GM21390 (cell line): ENCODE measurements around the gene ZNF423.
A peak's percentile ranks its signal among the peaks of the same experiment; 100 is the strongest.

Experiments
- ATAC-seq: cut with Tn5 transposase; IDR thresholded peaks from one replicate; pipeline ENCODE4 v1.9.1; 2021; ENCODE audit not compliant: unreplicated experiment

The ZNF423 gene

DNA sequence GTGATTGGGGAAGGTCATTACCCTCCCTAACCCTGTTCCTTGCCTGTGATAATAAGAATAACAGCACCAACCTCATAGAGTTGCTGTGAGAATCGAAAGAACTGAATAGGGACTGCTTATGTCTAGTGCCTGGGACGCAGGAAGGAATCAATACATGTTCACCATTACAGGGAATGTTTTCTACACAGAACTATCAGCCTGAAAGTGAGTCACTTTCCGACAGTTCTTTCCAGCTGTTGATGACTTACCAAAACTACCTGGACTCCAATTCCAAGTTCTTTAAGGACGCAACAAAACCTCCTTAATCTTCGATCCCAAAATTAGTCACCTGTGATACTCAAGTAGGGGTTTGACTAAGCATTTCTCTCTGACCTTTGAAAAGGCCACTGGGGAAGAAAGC is 29.4 kb downstream of the ZNF423 start:
- no peak for ATAC-seq

DNA sequence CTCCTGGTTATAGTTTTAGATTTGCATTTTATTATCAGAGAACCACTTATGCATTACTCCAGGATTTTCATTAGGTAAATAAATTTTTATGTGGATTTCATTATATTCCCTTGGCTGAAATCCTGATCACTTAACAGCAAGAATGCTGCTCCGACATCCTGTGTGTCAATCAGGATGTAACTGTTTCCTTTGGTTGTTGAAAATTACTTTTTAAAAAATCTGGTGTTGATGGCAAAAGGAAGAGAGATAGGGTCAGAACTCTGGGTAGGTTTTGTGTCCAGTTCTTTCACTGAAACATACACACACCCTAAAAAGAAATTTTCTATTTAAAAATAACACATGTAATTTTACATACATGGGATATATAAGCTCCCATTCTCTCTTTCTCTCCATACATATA is 30.9 kb downstream of the ZNF423 start:
- ATAC-seq = no peak

DNA sequence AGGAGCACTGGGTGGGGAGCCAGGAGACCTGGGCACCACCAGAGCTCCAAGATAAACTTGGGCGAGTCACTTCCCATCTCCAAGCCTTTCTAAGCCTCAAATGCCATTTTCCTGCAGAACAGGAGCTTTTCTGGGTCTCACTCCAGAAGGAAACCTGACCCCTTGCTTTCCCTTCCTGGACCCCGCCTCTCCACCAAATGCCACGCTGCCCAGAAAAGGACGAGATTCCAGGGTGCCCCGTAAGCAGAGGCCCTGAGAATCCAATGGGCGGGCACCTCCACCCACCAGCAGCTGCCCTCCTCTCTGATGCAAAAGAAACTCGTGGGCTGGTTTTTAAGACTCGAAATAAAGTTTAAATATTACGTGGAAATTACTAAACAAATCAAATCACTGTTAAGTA is 31.3 kb downstream of the ZNF423 start:
- no peak for ATAC-seq

DNA sequence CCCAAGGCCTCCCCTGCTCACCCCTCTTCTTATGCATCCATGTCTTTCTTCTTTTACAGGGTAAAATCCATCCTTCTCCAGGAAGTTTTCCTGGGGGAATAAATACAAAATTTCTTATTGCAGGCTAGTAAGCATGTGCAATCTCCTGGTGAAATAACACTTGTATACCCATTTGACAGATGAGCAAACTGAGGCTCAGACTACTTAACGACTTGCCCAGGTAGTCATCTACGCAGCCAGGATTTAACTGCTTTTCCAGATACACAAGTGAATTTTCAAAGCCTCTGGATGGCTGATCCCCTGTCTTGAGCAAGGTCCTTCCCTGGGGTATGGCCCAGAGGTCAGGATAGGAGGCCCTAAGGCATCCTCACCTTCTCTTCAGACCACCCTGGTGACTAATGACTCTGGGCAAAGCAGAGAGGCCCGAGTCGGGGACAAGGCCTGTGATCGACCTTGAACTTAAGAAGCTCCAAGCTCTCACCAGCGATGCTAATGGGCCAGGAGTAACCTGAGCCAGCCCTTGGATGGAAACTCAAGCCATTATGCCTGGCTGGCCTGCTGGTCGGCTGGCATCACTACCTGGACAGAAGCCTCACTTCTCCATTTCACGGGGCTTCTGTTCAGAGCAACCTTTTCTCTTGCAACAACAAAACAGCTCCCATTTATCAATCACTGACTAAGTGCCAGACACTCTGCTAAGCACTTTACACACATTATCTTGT is 33.1 kb downstream of the ZNF423 start:
- no peak for ATAC-seq

DNA sequence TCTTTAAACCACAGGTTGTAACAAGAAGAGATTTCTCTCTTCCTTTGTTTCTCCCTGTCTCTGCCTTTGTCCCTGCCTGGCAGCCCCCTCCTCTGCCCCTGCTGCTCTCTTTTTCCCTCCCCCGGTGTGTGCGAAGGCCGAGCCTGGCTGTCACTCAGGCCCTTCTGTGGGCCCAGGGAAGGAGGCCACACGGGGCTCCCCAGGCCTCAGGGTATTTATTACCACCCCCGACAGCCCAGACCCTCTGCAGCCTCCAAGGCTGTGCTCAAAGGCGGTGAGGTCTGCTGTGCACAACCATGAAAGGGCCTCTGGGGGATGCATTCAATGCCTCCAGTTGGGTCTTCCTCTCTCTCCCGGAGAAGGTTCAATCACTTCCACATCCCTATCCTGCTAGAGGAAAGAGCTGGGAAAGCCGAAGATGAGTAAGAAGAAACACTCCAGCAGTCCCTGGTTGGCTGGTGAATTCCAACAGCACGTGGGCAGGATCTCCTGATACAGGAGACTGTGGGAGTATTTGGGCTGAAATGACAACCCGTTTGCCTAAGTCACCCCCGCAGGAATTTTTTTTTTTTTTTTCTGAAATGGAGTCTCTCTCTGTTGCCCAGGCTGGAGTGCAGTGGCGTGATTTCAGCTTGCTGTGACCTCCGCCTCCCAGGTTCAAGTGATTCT is 34.2 kb downstream of the ZNF423 start:
- ATAC-seq = no peak

DNA sequence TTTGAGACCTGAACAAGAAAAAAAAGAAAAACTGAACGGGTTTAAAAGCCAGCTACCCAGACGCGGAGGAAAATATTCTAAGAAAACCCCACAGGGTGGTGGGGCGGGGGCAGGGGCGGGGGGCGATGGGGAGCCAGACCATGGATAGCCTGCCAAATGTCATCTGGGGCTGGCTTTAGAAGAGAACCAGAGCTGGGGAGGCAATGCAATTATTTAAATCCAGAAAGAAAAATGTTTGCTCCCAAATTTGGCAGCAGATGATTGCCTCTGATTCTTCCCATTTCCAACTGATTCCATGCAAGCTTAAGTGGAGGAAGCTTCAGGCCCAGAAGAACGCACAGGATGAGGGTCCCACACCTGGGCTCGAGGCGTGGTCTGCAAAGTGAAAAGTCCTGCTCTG is 34.8 kb downstream of the ZNF423 start:
- no peak for ATAC-seq

DNA sequence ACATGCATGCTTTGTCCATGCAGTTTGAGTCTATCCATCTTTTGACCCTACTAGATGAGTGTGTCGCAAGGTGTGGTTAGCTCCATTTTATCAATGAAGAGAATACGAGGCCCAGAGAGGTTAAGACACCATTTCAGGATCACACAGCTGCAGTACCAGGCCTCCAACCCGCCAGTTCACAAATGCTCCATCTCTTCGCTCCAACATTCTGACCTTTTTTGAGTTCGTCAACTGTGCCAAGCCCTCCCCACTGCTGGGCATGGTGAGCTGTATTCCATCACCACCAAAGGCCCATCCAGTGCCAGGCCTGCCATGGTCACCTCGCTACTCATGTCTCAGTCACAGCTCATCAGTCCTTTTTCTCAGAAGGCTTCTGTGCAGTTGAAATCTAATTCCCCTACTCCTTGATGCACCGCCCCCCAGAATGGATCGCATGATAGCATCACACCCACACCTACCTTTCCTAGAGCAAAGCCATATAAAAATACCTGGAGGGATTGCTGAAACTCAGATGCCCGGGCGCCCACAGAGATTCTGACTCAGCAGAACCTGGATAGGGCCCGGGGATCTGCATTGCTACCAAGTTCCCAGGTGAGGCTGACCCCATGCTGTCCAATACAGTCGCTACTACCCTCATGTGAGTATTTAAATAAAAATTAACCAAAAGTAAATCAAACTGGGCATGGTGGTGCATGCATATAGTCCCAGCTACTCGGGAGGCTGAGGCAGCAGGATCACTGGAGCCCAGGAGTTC is 38.0 kb downstream of the ZNF423 start:
- no peak for ATAC-seq

DNA sequence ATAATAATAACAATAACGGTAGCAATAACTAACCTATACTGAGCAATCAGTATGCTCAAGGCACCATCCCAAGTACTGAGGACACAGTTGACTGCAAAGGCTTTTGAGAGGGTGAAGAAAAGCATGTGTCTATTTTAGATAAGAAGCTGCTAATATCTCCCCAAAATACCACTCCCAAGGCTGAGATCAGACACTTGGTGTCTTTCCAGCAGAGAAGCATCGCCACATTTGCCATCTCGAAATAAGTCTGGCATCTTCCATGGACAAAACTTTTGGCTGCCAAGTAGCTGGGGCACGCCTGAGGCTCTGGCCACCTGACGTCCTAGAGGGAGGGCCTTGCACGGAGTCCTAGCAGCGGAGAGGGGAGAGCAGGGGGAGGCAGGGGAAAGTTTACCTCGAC is 39.0 kb downstream of the ZNF423 start:
- no peak for ATAC-seq

DNA sequence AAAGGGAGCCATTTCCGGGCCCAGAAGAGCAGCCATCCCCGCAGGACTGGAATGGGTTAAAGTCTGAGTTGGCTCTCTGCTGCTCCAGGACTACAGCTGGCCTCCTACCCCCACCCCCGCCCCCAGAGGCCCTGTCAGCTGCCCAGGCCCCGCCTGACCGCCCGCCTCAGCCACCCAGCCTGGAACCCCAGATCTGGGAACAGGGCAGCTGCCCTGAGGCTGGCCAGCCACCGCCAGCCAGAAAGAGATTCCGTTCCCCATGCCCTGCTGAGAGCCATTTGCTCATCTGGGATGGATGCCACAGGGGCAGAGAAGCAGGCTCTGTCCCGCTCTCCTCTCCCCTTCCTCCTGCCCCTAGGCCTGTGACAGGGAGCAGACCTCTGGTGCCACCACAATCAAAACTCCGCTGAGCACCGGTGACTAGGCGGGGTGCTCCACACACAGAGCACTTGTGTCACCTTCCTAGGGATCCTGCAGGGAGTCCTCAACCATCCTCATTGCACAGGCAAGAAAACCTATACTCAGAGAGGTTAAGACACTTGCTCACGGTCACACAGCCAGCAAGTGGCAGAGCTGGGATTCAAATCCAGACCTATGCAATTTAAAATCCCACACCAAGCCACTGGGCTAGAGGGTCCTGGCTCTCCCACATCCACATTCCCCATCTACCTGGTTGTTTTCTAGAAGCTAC is 44.1 kb downstream of the ZNF423 start:
- no peak for ATAC-seq

DNA sequence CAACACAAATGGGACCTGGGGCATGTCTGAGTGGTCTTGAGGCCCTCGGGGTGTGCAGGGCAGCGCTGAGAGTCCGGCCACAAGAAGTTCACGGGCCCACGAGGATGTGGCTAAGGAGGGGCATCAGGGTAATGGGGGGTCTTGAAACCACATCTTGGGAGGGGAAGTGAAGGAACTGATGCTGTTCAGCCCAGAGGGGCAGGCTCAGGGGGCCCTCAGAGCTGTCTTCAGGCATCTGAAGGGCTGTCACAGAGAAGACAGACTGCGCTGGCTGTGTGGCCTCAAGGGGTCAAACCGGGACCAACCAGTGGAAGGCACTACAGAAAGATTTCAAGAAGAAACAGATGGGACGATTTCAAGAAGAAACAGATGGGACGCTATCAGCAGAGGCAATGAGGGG is 45.1 kb downstream of the ZNF423 start:
- ATAC-seq = no peak

DNA sequence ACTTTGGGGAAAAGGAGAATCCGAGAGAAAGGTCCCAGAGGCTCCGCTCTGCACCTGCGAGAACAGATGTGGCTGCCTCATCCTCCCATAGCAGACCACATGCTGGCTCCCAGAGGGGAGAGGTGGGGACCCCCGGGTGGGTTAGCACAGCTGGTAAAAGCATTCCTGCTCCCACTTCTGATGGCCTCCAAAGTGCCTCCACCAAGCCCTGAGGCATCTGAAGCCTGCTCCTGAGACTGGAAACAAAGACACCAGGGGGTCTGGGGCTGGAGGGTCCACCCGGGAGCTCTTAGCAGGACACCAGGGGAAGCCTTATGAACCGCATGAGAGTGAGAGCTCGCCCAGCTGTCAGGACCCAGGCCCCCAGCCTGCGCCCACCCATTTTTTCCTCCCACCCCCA is 46.4 kb downstream of the ZNF423 start:
- no peak for ATAC-seq

DNA sequence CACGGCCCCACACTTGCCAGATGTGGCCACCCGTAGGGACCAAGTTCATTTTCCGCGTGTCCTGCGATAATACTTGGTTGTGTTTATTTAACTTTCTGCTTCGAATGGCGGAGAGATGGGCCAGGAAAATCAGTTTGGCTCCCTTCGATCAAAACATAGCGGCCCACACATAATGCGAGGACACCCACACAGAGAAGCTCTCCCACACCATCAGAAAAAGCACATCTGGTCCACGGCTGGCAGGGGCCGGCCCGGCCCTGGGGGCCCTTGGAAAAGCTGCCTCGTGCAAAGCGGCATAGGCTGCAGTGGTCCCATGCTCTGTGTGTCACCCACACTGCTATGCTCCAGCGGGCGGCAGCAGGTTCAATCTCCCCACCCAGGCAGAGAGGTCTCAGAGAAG is 46.9 kb downstream of the ZNF423 start:
- ATAC-seq = no peak

DNA sequence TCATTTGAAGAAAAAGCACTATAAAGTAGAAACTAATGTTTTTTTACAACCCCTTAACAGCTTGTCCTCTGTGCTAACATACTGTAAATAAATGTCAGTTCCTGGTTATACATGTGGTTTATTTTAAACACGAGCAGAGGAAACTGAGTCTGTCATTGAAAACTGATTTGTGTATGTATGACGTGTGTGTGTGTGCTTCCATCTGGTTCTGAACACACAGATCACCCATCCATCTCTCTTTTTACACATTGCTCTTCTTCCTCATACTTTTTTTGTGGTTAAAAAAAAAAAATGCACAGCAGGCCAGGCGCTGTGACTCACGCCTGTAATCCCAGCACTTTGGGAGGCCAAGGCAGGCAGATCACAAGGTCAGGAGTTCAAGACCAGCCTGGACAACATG is 49.5 kb downstream of the ZNF423 start:
- no peak for ATAC-seq

DNA sequence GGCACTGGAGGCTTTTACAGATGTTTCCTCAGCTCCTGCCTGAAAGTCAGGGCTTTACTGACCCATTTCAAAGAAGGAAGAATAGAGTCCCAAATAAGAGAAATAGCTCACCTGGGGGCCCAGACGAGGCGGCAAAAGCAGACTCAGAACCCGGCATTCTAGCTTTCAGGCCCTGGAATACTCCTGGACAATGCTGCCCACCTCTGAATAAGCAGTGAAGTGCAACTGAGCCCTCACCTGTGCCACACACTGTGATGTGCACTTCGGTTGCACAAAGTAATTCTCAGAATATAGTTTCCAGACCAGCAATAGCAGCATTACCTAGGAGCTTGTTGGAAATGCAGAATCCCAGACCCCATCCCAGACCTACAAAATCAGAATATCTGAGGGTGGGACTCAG is 54.6 kb downstream of the ZNF423 start:
- ATAC-seq = no peak

DNA sequence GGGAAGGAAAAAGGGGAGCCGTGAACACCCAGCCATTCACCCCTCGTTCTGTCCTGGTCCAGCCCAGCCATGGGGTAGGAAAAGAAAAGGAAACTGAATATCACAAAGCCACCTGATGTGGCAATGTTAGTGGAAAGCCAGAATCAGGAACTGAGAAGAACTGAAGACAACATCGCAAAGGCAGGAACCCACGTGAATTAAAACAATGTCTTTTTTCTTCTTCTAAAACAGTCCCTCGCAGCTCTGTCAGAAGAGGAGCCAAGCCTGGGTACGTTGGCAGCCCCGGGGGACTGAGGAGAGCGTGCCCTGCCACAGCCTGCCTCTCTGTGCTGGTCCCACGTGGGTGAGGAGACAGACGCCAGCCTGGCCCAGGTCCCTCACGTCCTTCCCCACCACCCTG is 55.0 kb downstream of the ZNF423 start:
- ATAC-seq = peak; percentile 66

DNA sequence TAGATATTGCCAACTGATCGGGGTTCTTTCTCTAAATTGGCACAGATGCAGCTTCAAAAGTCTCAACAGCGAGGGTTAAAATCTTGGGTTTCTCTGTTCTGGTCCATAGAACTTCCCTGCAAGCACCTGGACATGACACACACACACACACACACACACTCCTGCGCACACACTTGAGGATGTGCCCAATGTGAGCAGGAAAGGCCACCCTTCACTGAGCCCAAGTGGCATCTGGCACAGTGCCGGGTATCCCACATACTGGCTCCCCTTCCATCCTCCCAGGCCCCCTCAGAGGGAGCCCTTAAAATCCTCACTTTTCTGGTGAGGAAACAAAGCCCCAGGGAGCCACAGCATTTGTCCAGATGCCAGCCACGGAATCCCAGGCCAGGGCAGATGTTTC is 55.5 kb downstream of the ZNF423 start:
- no peak for ATAC-seq

DNA sequence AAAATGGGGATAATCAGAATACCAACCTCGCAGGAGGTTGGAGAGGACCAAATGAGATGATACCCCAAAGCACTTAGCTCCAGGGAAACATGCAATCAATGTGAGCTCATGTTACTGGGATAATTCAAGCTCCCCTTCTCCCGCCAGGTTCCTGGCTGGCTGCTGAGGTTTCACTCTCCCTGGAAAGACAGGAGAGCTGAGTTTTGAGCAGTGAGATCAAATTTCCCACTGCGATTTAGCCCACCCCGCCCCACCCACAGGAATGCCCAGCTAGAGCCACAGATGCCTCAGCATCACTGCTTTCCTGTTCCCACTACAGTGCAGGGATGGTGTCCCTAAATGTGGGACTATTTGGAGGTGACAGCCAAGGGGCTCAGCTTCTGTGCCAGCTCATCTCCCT is 56.7 kb downstream of the ZNF423 start:
- ATAC-seq = no peak

DNA sequence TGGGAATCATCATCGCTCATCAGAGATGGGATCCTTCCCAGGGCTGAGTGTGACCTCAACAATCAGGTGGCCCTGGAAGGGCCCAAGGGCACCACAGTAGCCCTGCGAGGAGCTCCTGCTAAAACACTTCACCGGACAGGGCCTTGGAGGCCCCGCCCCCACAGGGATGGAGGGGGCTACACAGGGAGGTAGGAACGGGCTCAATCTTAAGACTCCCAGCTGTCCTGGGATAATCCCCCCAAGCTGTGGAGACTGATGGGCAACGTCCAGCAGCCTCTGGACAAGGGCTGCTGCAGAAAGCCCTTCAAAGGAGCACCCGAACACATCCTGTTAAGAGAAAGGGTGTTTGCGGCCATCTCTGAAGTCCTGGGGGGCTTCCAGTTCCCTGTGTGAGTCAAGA is 60.4 kb downstream of the ZNF423 start:
- no peak for ATAC-seq

DNA sequence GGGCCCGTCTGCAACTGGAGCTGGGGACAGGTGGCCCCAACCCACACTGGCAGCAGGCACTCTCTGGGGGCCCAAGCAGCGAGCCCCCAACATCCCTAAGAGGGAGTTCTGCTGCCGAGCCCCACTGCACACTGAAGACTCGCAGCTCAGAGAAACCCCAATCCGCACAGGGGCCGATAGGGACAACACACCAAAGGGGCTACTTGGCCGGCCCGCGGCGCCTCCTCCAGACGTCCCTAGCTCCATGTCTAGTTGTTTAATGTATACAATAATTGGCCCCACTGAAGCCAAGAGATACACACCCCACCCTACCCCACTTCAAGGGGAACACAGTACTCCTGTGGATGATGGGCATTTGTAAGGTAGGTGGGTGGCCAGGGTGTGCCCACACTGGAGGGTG is 62.7 kb downstream of the ZNF423 start:
- no peak for ATAC-seq

DNA sequence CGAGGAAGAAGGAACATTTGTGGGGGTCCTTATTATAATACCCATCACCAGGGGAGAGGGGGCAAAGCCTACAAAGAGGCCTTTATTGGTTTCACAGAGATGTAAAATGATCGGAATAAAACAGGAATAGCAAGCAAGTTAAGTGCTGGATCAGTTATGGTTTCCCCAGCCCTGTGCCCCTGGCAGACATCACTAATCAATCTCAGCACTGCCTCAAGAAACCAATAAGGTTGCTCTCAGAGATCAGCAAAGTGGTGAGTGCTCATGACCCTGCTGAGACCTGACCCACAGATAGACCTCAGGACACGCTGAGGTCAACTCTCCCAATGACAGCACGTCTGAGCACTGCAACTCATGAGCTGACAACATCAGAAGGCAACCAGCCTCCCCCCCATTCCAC is 66.3 kb downstream of the ZNF423 start:
- no peak for ATAC-seq

DNA sequence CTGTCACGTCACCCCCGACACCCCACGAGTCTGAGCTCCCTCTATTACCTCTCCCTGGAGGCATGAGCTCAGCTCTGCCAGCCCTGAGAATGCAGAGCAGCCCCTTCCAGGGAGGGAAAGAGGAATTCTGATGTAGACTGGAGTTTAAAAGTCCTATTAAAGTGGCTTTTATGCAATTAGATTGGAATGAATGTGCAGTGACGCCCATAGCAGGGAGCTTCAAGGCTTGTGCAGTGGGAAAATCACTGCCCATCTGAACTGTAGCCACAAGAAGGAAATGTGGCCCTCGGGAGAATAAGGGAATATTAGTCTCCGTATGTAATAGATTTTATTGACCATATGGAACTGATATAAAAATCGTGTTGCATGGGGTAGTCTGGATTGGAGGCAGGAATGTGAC is 66.9 kb downstream of the ZNF423 start:
- no peak for ATAC-seq

DNA sequence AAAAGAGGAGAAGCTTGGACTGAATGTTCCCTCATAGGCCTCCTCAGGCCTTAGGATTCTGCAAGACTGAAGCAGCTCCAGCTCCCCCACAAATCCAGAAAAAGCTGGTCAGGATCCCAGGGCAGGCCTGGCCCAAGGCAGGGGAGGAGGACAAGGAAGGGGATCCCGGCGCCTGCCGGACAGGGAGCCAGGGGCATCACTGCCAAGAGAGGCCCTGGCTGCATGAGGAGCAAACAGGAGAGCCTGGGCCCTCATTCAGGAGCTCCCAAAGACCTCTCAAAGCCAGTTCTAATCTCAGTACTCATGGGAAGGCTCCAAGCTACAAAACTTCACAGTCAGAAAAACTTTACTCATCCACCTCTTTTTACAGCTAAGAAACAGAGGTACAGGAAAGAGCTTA is 67.3 kb downstream of the ZNF423 start:
- ATAC-seq = no peak
